ENCODE results near the gene TERB1. TPM values are rescaled to one million over a fixed set of nuclear protein-coding genes. Genes with fewer than 3 reads are reported as not detected.

TERB1 gene
- total RNA-seq, 2 experiments from 2014 or later = 0.15 TPM; not detected in 1

DNA sequence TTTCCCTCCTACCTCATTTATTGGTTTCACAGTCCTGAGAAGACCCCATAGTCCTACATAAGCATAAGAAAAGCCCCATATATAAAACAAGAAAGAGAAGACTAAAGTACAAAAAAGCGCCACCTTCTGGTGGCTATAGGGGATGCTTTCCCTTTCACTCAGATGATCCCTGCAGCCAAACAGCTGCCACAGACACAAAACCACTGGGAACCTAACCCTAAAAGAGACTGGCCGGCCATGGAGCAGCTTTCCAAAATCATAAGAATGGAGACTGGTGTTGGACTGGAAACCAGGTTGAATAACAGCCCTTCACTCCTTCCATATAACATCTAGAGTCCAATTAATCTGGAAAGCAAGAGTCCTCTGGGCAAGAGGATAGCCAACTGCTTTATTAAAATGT lies 61.4 kb downstream of the TERB1 start:
- ChIA-PET POLR2A (interaction anchor here (0.6 to 1.3 kb wide), 5 partner anchors 11 to 187 kb away, joined by 3 read pairs; partner anchors contain the start of genes CKLF and DYNC1LI2), CTCF (interaction anchor here (0.6 to 2.3 kb wide), 15 partner anchors 9 to 334 kb away, joined by 3 to 27 read pairs (median 5); partner anchors contain the start of genes DYNC1LI2 and NAE1)
- Mint-ChIP-seq H3K36me3 (ENCODE audit: low read depth) (peaks cover 54% of the 10 kb centered on the region), H3K4me1 (peaks cover 25% of the 10 kb centered on the region), H3K27me3 (no peaks in the 10 kb centered on the region), H3K4me3 (no peak overlapping the region), H3K9me3 (no peaks in the 10 kb centered on the region), H3K27ac (peak overlapping the region; percentile 65)
- peak; percentile 38 for DNase-seq

DNA sequence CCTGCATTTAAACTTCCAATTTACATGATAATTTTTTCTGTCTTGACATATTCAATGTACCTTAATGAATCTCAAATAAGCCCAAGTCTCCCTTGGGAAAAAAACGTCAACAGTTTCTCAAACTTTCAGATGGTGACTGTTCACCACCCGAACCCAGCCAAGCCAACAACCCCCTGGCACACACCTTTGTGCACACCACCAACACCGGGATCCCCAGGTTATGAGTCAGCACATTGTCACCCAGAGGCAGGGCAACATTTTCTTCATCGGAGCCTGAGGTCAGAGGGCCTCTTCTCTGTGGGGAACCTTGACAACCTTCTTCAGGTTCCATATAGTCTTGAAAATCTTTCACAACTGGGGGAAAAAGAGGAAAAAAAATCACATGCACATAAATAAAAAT lies 65.5 kb downstream of the TERB1 start:
- DNase-seq = no peak
- POLR2A ChIA-PET = no interaction called here
- Mint-ChIP-seq H3K36me3 (ENCODE audit: low read depth) (peaks cover 69% of the 10 kb centered on the region), H3K27me3 (no peaks in the 10 kb centered on the region), H3K4me1 (peaks cover 17% of the 10 kb centered on the region), H3K9me3 (no peaks in the 10 kb centered on the region), H3K27ac (no peak overlapping the region), H3K4me3 (no peak overlapping the region)
- CTCF ChIA-PET = interaction anchor here (1.1 to 3.3 kb wide), 6 partner anchors 8 to 139 kb away, joined by 4 to 23 read pairs (median 8); partner anchors contain the start of genes DYNC1LI2 and NAE1

DNA sequence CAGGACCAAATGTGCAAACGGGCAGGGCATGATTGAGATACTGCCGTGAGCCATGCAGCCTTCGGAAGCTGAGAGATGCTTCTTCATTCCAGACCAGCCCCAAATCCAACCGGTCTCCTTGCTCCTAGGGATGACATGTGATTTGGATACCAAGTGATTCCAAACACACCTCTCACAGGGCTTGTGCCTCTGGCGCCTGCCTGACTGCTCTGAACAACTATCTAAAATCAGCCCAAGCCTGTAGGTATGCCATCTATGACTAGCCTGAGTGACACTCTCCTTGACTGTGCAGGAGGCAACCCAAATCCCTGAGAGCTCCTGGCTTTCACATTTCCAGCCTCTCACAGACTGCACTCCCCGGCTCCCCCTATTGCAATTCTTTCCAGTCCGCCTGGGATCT lies 70.3 kb downstream of the TERB1 start:
- Mint-ChIP-seq H3K27me3 (no peaks in the 10 kb centered on the region), H3K9me3 (no peaks in the 10 kb centered on the region), H3K27ac (no peak overlapping the region), H3K36me3 (ENCODE audit: low read depth) (peaks cover 56% of the 10 kb centered on the region), H3K4me3 (no peak overlapping the region), H3K4me1 (peaks cover 2% of the 10 kb centered on the region)
- POLR2A ChIA-PET = no interaction called here
- DNase-seq = no peak
- CTCF ChIA-PET = interaction anchor here (1.4 to 2.2 kb wide), 4 partner anchors 8 to 137 kb away, joined by 3 to 7 read pairs (median 4); no protein-coding TSS in a partner anchor

GRCh38 chr16:66728804-66729203 lies 72.6 kb downstream of the TERB1 start:
- Mint-ChIP-seq H3K9me3 (no peaks in the 10 kb centered on the region), H3K27ac (no peak overlapping the region), H3K36me3 (ENCODE audit: low read depth) (peaks cover 56% of the 10 kb centered on the region), H3K27me3 (no peaks in the 10 kb centered on the region), H3K4me3 (no peak overlapping the region), H3K4me1 (peaks cover 2% of the 10 kb centered on the region)
- ChIA-PET POLR2A (interaction anchor here (1.0 to 1.3 kb wide), 3 partner anchors 8 to 12 kb away, joined by 3 read pairs; no protein-coding TSS in a partner anchor), CTCF (interaction anchor here (0.8 to 4.1 kb wide), 12 partner anchors 9 to 324 kb away, joined by 3 to 28 read pairs (median 8); partner anchors contain the start of genes DYNC1LI2, NAE1 and PDP2)
- no peak for DNase-seq

DNA sequence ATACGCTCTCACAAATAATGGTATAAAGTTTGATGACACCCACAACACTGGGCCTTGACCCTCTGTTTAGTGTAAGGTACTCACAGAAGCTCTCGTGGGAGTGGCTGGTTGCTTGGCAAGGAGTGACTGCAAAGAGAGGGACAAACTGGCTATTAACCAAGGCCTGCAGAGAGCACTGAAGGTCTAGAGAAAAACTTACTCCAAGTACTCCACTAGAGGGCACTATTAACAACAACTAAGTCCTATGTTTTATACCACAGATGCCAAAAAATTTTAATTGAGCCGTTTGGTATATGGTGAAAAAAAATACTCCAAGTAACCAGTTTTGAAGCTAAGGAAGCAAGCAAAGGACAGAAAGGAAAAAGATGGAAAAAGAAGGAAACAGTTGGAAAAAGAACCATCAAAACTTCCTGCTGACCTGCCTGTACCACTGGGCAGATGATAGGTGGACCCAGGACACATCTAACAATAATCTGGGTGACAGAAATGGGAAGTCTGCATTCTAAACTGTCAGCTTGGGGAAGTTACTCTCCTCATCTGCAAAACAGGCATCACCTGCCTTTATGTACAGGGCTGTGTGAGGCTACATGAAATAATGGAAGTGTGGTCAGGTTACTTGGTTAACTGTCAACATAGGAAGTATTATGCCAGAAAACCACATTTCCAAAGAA lies 73.1 kb downstream of the TERB1 start:
- no peak overlapping the region for H3K27ac Mint-ChIP-seq
- no peak for DNase-seq
- ChIA-PET POLR2A (interaction anchor here (1.0 to 1.3 kb wide), 3 partner anchors 9 to 12 kb away, joined by 3 read pairs; no protein-coding TSS in a partner anchor), CTCF (interaction anchor here (0.8 to 4.1 kb wide), 15 partner anchors 9 to 324 kb away, joined by 3 to 28 read pairs (median 5); partner anchors contain the start of genes DYNC1LI2, NAE1 and PDP2)
- no peak overlapping the region for H3K4me3 Mint-ChIP-seq
- H3K27me3 Mint-ChIP-seq = no peaks in the 10 kb centered on the region
- H3K9me3 Mint-ChIP-seq = no peaks in the 10 kb centered on the region
- H3K4me1 Mint-ChIP-seq = peaks cover 2% of the 10 kb centered on the region
- peaks cover 56% of the 10 kb centered on the region for H3K36me3 Mint-ChIP-seq (ENCODE audit: low read depth)

- DNase-seq = no peak
- H3K36me3 Mint-ChIP-seq (ENCODE audit: low read depth) = peaks cover 26% of the 10 kb centered on the region
- H3K4me1 Mint-ChIP-seq = no peaks in the 10 kb centered on the region
- no peak overlapping the region for H3K27ac Mint-ChIP-seq
- ChIA-PET POLR2A (no interaction called here), CTCF (interaction anchor here (1.0 kb wide), 1 partner anchor 110 kb away, joined by 5 read pairs; the partner anchor contains the start of gene NAE1)
- H3K27me3 Mint-ChIP-seq = no peaks in the 10 kb centered on the region
- H3K4me3 Mint-ChIP-seq = no peak overlapping the region
- no peaks in the 10 kb centered on the region for H3K9me3 Mint-ChIP-seq
These were observed 80.6 kb downstream of the TERB1 start for GRCh38 chr16:66720766-66721165.

- Mint-ChIP-seq H3K36me3 (ENCODE audit: low read depth) (peaks cover 19% of the 10 kb centered on the region), H3K4me3 (no peak overlapping the region), H3K27me3 (no peaks in the 10 kb centered on the region), H3K4me1 (no peaks in the 10 kb centered on the region), H3K9me3 (no peaks in the 10 kb centered on the region), H3K27ac (no peak overlapping the region)
- DNase-seq = no peak
- POLR2A ChIA-PET = no interaction called here
- CTCF ChIA-PET = interaction anchor here (0.9 kb wide), 1 partner anchor 32 kb away, joined by 3 read pairs; the partner anchor contains the start of gene DYNC1LI2
These were observed 82.1 kb downstream of the TERB1 start for GRCh38 chr16:66719246-66719645.

- H3K4me1 Mint-ChIP-seq = no peaks in the 10 kb centered on the region
- ChIA-PET POLR2A (no interaction called here), CTCF (no interaction called here)
- peaks cover 6% of the 10 kb centered on the region for H3K36me3 Mint-ChIP-seq (ENCODE audit: low read depth)
- no peak overlapping the region for H3K27ac Mint-ChIP-seq
- H3K27me3 Mint-ChIP-seq = no peaks in the 10 kb centered on the region
- H3K4me3 Mint-ChIP-seq = no peak overlapping the region
- no peak for DNase-seq
- no peaks in the 10 kb centered on the region for H3K9me3 Mint-ChIP-seq
These were observed 83.6 kb downstream of the TERB1 start for GRCh38 chr16:66717776-66718175.

GRCh38 chr16:66717112-66717675 lies 84.2 kb downstream of the TERB1 start:
- POLR2A ChIA-PET = no interaction called here
- no peaks in the 10 kb centered on the region for H3K4me1 Mint-ChIP-seq
- H3K27me3 Mint-ChIP-seq = no peaks in the 10 kb centered on the region
- no peak overlapping the region for H3K27ac Mint-ChIP-seq
- H3K9me3 Mint-ChIP-seq = no peaks in the 10 kb centered on the region
- peak; percentile 24 for DNase-seq
- peaks cover 4% of the 10 kb centered on the region for H3K36me3 Mint-ChIP-seq (ENCODE audit: low read depth)
- CTCF ChIA-PET = interaction anchor here (1.5 kb wide), 1 partner anchor 20 kb away, joined by 3 read pairs; no protein-coding TSS in a partner anchor
- no peak overlapping the region for H3K4me3 Mint-ChIP-seq

GRCh38 chr16:66714654-66715307 lies 86.6 kb downstream of the TERB1 start:
- Mint-ChIP-seq H3K27me3 (no peaks in the 10 kb centered on the region), H3K4me3 (no peak overlapping the region), H3K27ac (no peak overlapping the region), H3K4me1 (no peaks in the 10 kb centered on the region), H3K36me3 (ENCODE audit: low read depth) (no peaks in the 10 kb centered on the region), H3K9me3 (no peaks in the 10 kb centered on the region)
- ChIA-PET POLR2A (no interaction called here), CTCF (interaction anchor here (1.0 kb wide), 1 partner anchor 64 kb away, joined by 3 read pairs; no protein-coding TSS in a partner anchor)
- DNase-seq = no peak

GRCh38 chr16:66714062-66714461 lies 87.3 kb downstream of the TERB1 start:
- ChIA-PET POLR2A (no interaction called here), CTCF (interaction anchor here (1.0 to 2.0 kb wide), 4 partner anchors 26 to 308 kb away, joined by 3 to 7 read pairs (median 3); no protein-coding TSS in a partner anchor)
- H3K27ac Mint-ChIP-seq = no peak overlapping the region
- H3K27me3 Mint-ChIP-seq = peaks cover 1% of the 10 kb centered on the region
- H3K4me3 Mint-ChIP-seq = no peak overlapping the region
- no peaks in the 10 kb centered on the region for H3K9me3 Mint-ChIP-seq
- no peak for DNase-seq
- H3K36me3 Mint-ChIP-seq (ENCODE audit: low read depth) = no peaks in the 10 kb centered on the region
- H3K4me1 Mint-ChIP-seq = no peaks in the 10 kb centered on the region

DNA sequence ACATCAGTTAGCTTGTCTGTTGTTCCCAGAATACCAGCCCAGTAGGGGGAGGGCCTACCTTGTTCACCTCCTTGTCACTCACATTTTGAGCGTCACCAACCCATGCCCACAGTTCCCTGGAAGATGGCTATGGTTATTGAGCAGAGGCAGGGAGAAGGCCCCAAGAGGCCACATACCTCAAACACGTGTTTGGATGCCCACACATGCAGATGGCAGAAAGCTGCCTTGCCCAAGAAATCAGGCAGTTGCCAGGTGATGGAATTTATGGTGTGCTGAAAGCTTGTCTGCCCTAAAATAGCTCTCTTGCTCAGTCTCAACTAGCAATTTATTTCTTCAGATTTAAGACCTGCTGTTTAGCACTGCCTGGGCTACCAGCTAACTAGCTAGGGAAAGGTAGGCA lies 88.3 kb downstream of the TERB1 start:
- Mint-ChIP-seq H3K27me3 (peaks cover 6% of the 10 kb centered on the region), H3K4me3 (no peak overlapping the region), H3K36me3 (ENCODE audit: low read depth) (no peaks in the 10 kb centered on the region), H3K9me3 (no peaks in the 10 kb centered on the region), H3K4me1 (no peaks in the 10 kb centered on the region), H3K27ac (no peak overlapping the region)
- CTCF ChIA-PET = interaction anchor here (0.8 to 2.0 kb wide), 6 partner anchors 16 to 307 kb away, joined by 3 to 7 read pairs (median 3); partner anchors contain the start of gene NAE1
- DNase-seq = no peak
- POLR2A ChIA-PET = interaction anchor here (0.6 kb wide), 1 partner anchor 27 kb away, joined by 3 read pairs; no protein-coding TSS in a partner anchor
